RCC 7860 (cell line): ENCODE data around the gene MALL.
"Not testable (repeated sequence)": the region's sequence is repeated elsewhere in the genome, so short reads cannot be mapped to it uniquely, and the experiment has no call there.

Experiments used
- DNase-seq: peaks from one replicate; pipeline ENCODE4 v3.0.0-alpha.2; 2015; ENCODE audit warnings: low spot score
- FAIRE-seq: peaks from 2 replicates; lab custom pipeline; 2012; peaks lifted over from hg19 to GRCh38; lab: Jason Lieb, UNC

The MALL gene

GRCh38 chr2:110099471-110100225 is 16.0 kb downstream of the MALL start:
- no peak for FAIRE-seq
- DNase-seq: no peak

- DNase-seq (no peak), FAIRE-seq (no peak)
Measured at GRCh38 chr2:110099038-110099425, 16.6 kb downstream of the MALL start.

GRCh38 chr2:110097506-110098220 is 18.0 kb downstream of the MALL start:
- no peak for DNase-seq
- no peak for FAIRE-seq

- DNase-seq (no peak), FAIRE-seq (no peak)
Measured at GRCh38 chr2:110095994-110096633, 19.5 kb downstream of the MALL start.

- FAIRE-seq, DNase-seq: not testable (repeated sequence)
Measured at GRCh38 chr2:110094884-110095534, 20.6 kb downstream of the MALL start.

- FAIRE-seq, DNase-seq: not testable (repeated sequence)
Measured at GRCh38 chr2:110093924-110094323, 21.7 kb downstream of the MALL start.

- DNase-seq, FAIRE-seq: not testable (repeated sequence)
Measured at GRCh38 chr2:110090164-110090563, 25.5 kb downstream of the MALL start.

- DNase-seq, FAIRE-seq: not testable (repeated sequence)
Measured at GRCh38 chr2:110083757-110084156, 31.9 kb downstream of the MALL start.

GRCh38 chr2:110083162-110083561 is 32.5 kb downstream of the MALL start:
- not testable (repeated sequence) for FAIRE-seq, DNase-seq

- FAIRE-seq, DNase-seq: not testable (repeated sequence)
Measured at GRCh38 chr2:110078104-110078503, 37.5 kb downstream of the MALL start.

GRCh38 chr2:110075896-110076295 is 39.7 kb downstream of the MALL start:
- FAIRE-seq: not testable (repeated sequence)

GRCh38 chr2:110069869-110070268 is 45.8 kb downstream of the MALL start:
- FAIRE-seq, DNase-seq: not testable (repeated sequence)

More at GRCh38 chr2:110075896-110076295, 39.7 kb downstream of the MALL start:
- DNase-seq: not testable (repeated sequence)

- DNase-seq, FAIRE-seq: not testable (repeated sequence)
Measured at GRCh38 chr2:110068153-110068552, 47.5 kb downstream of the MALL start.

GRCh38 chr2:110062332-110062731 is 53.3 kb downstream of the MALL start:
- not testable (repeated sequence) for DNase-seq, FAIRE-seq

GRCh38 chr2:110060550-110060949 is 55.1 kb downstream of the MALL start:
- DNase-seq, FAIRE-seq: not testable (repeated sequence)

- DNase-seq, FAIRE-seq: not testable (repeated sequence)
Measured at GRCh38 chr2:110059694-110060358, 55.8 kb downstream of the MALL start.

- not testable (repeated sequence) for FAIRE-seq, DNase-seq
Measured at GRCh38 chr2:110059009-110059693, 56.5 kb downstream of the MALL start.

- not testable (repeated sequence) for FAIRE-seq, DNase-seq
Measured at GRCh38 chr2:110058034-110058433, 57.6 kb downstream of the MALL start.

- peak; percentile 69 for FAIRE-seq
- not testable (repeated sequence) for DNase-seq
Measured at GRCh38 chr2:110055819-110056408, 59.7 kb downstream of the MALL start.
